NCI-H226 (cell line): ENCODE measurements around the gene UNC119.

Experiments used
- DNase-seq: peaks from one replicate; pipeline ENCODE4 v3.0.0-alpha.2; 2015

Gene UNC119

DNA sequence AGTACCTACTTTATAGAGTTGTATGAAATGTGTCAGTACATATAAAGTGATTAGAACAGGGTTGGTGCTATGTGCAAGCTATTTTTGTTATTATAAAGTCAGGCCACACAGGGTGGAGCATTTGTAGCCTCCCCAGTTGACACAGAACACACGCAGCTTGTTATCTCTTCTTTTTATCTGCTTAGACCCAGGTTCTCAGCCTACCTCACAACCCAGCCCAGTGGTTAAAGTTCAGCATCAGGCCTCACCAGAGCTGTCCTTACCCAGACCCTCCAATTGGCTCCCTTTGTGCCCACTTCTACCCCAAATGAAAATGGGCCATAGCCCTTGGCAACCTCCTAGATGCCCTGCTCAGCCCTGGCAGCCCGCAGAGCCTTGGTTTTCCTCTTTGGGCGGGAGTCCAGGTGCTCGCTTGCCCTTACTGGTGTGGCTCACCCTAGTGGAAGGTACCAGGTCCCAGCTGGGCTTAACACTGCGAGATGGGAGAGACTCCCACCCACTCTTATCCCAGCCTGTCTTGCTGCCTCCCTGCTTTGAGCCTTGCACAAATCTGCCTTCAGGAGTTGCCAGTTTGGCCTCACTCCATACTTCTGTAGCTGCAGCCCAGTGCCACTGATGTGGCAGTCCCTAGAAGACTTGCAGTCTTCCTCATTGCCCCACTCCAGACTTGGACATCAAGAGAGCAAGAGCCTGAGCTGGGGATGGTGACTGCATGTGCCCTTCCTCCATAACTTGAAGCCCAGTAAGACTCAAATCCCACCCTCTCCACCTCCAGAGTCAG, 20.0 kb upstream of the UNC119 start:
- no peak for DNase-seq

DNA sequence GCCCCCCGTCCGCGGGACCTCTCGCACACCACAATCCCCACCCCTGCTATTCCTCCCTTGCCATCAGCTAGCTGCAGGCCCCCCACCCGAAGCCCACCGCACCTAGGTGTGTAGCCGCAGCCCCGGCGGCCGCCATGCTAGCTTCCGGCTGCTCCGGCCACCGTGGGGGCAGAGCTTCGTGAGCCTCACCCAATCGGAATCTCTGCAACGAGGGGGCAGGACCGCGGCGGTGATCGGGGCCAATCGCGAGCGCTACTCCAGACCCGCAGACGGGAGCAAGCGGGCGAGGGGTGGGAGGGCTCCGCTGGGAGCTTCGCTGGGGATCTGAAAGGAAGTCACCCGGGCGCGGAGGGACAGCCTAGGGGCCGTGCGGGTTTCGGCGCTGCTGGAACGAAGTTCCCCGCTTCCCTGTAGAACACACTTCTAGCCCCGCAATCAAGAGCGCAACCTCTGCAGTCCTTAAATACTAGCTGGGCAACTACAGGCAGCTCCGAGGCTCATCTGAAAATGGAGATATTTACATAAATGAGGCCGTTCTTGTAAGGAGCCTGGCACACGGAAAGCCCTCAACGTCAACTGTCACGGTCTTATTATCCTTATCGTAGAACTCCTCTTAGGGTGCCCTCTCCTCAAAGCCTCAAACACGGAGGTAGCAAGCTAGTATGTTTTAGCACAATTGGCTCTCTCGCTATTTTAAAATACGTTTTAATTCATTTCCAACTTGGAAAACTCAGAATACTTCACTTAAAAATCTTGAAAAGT, 19.1 kb upstream of the UNC119 start, which contains the start of gene PIGS:
TSS of gene PIGS (minus strand) at position 164 of the 762 bp plus-strand sequence. CDS start at position 136, 28 bp downstream.
- DNase-seq = peak; percentile 91

DNA sequence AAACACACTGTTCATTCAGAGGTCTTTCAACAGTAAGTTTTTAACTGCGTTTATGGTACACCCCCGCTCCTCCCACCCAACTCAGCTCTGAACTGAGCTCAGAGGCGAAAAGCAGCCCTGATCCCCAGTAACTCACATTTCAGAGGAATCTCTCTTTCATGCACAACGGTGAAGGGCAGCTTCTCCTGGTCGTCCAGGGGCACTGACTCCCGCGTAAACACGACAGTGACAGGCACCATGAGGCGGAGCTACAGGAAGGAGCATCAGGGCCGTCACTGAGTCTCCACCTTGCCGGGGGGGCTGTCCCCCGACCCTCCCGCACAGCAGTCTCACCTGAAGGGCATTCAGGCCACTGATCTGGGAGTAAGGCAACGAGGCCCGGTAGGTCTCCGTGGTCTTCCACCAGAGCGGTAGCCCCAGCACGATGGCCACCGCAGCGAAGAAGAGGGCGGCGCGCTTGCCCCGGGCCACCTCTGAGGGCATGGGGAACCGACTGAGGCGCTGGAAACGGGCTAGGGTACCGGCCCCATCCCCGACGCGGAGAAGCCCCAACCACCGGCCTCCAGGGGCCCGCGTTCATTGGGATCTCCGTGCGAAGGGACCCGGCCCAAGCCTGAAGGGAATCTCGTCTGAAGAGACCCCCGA, 18.4 kb upstream of the UNC119 start:
- no peak for DNase-seq

DNA sequence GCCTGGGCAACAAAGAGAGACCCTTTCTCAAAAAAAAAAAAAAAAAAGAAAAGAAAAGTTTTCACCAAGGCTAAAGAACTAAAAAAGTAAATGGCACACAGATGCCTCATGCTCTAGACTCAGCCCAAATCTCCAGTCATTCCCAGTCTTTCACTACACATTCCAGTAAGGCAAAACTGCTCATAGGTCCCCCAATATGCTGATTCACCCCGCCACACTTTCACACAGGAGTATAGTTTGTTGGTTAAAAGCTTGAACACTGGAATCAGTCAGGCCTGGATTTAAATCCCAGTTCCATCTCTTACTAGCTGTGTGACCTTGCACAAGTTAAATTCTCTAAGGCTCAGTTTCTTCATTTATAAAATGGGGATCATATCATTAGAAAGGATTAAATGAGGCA, 17.0 kb upstream of the UNC119 start:
- no peak for DNase-seq

DNA sequence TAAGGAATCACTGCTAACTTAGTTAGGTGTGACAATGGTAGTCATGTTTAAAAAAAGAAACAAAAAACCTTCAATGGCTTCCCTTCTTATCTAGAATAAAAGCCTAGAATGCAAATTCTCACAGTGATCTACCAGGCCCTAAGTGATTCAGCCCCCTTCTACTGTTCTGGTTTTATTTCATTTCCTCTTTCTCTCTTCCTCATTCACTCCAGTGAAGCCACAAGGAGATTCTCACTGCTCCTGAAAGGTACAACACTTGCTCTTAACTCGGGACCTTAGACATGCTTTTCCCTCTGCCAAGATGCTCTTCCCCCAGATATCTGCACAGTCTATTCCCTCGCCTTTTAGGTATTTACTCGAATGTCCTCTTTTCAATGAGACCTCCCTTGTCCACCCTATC, 15.2 kb upstream of the UNC119 start:
- DNase-seq = no peak

DNA sequence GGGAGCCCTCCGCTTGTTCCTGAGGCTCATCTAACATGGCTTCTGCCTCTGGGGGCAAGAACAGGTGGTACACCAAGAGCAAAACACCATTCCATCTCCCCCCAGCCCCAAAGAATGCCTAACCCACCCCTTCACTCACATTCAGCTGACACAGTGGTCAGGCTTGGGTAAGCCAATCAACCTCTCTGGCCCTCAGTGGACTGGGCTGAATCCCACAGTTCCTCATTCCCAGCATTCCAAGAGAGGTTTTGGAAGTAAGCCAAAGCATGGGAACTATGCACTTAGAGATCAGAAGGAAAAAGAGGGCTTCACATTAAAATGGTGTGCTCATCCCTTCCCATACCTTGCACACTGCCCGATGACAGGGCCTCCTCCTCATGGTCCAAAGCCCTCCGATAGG, 11.1 kb upstream of the UNC119 start:
- DNase-seq = peak; percentile 78

DNA sequence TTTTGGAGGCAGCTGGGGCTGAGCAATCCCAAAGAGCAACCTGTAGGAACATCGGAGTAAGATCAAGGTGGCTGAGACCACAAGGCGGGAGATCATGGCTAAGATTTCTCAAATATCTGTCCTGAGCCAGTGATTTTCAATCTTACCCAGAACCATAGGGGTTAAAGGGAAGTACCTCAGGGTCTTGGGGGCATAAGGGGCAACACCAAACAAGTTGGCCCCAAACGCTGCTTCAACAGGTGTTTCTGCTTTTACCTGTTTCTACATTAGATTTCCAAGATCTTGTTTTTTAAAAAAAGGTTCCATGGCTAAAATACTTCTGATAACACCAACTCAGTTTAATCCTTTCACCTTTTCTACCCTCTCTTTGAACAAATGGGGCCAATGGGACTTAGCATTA, 2.6 kb upstream of the UNC119 start:
- no peak for DNase-seq

DNA sequence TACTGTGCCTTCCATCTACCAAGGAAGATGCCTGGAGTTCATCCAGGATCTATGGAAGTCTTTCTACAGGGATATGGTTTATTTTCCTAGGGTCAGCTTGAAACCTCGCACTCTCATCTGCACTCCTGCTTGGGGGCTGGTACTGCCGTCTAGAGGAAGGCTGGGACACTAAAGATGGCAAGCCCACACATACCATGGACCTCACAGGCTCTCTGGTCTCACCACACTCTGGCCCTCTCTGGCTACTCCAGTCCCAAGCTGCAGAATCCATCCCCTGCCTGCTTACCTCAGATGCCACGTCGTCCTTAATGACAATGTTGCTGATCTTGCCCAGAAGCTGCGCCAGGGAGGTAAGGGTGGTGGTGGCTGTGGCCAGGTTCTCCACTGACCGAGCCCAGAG, 2.1 kb upstream of the UNC119 start:
- no peak for DNase-seq

DNA sequence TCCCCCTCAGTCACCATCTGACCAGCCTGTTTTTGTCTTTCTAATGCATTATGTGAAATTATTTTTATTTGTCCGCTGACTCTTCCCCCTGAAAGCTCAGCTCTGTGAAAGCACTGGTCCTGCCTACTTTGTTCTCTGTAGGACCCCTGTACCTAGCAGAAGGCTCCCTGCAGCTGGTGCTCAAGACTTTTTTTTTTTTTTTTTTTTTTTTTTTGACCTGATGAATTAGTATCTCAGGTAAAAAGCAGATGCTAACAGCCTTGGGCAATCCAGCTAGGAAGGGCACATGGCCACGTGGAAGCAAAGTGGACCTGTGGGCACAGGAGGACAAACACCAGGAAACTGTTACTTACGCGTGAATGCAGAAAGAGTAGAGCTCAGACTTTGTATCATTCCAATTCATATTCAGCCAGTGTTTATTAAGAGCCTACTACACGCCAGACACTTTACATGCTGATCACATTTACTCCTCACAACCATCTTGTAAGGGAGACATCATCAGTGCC, 629 bp upstream of the UNC119 start:
- DNase-seq = no peak

DNA sequence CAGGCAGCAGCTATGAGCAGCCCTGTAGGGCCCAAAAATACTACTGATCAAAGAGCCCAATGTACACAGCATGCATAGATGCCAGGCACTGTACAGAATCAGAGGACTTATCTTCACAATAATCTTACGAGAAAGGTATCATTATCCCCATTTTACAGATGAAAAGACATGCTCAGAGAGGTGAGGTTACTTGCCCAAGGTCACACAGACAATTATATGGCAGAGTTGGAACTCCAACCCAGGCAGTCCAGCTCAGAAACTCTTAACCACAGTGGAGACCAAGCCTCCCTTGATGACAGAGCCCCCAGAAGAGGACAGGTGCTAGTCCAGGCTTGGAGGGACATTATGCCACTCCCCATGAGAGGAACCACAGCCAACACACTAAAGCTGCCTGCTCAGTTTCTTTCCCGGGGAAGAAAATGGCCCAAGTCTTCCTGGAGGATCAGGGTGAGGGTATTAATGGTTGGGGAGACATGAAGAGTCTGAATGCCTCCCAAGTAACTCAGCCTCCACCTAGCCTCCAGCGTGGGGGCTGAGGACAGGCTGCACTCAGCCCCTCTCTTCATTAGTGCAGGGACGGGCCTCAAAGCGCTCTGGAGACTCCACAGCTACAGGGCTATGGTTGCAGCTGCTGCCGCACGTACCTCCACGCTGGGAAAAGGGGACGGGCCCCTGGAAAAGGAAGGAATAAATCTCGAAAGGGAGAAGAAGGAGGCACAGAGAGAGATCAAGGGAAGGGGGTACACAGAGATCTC, 826 bp downstream of the UNC119 start:
- DNase-seq = no peak

DNA sequence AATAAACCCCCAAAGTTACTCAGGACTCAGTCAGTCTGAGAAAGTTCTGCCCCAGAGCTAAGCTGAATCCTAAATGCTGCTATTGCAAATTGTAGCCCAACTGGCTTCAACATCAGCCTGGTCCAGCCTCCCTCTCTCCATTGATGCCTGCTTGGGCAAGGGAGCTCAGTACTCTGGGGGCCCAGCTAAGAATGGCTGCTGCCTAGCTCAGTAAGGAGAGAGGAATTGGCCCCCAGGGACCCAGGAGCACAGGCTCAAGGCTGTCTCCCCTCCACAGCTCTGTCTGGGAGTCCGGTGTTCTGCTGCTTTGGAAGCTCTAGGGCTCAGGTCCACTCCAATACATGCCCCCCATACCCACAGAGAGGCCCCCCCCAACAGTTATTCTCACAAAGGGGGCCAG, 1.6 kb downstream of the UNC119 start:
- DNase-seq = no peak

DNA sequence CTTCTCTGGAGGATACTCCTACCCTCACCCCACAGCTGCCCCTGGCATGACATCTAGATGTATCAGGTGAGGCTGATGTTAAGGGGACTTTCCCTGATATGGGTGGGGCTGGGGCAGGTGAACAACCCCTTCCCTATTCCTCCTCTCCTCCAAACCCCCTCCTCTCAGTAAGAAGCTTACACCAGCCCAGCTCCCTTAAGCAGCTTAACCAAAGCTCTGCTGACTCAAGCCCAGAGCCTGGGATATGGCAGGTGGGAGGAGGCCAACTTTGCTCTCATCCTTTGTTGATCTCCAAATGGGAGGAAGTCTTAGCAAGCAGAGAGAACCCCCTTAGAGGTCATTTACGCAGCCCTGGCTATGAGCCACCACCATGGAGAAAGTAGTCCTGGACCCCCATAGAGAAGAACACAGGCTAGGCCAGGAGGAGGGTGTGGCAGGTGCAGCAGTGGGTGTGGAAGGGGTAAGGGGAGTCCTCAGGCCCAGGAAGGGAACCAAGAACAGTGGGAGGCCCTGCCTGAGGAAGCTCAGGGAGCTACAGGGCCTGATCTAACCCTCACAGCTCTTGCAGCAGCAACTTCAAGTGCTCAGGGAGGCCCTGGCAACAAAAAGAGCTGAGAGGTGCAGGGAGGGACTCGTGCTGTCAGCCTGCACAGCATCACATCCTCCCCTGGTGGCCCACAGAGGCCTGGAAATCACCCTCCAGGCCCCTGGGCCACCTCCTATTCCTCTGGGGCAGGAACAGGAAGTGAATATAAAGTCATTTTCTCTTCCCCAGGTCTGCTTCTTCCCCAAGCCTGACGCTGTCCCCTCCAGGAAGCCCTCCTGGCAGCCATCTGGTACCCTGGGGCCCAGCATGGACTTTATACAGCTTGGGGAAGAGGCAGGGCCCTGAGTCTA, 2.9 kb downstream of the UNC119 start:
- DNase-seq = no peak

DNA sequence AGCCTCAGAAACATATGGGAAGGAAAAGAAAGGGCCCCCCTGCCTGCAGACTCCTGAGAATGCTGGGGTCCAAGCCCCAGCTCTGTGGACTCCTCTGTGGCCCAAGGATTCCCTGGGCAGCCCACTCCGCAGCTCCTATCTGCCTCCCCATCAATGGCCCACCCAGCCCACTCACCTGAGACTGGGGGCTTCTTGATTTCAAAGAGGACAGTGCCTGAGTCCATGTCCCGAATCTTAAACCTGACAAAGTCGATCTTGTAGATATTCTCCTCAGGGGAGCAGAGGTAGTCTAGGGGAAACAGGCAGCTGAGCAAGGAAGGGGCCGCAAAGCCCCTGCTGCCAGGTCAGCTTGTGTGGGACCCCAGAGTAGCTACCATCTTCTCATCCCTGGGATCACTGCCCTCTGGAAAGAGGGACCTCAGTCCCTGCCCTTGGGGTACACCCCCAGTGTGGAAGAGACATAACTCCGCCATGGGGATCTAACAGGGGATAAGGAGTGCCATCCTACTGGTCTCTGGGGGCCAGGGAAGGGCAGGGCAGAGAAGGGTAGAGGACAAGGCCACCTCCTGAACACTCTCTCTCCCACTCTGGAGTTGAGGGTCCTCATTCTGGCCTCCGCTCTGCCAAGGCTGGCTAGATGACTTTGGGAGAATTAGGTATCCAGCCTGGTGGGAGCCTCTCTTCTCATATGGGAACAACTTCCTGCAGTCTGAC, 3.9 kb downstream of the UNC119 start:
- no peak for DNase-seq

DNA sequence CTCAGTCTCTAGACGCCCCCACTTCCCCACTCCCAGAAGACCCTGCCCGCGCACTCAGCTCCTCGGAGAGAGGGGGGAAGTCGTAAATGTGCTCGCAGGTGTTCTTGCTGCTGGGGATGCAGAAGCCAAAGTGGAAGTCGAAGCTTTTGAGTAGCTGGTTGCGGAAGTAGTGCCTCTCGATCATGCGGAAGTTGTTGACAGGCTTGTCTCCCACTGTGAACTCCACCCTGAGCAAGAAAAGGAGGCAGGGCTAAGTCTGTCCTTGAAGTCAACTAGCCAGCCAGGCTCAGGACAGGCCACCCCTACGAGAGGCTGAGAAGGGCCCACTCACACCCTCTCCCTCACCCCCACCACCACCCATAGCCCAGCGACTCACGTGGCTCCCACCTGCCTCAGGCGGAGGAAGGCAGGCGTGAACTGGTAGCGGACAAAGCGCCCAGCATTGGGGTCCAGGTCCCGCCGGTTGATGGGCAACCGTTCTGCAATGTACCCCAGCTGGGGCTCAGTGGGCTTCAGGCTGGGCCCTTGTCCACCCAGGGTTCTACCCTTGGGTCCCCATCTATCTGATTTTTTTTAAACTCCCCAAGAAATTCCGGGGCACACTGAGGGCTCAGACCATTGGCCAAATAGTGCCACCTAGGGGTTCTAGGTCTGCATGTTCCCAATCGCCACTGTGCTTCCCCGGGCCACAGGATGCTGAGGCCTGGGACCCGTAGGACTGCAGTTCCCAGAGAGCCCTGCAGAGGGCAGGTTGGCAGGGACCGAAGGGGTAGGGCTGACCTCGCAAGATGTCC, 4.6 kb downstream of the UNC119 start:
- DNase-seq = peak; percentile 53

DNA sequence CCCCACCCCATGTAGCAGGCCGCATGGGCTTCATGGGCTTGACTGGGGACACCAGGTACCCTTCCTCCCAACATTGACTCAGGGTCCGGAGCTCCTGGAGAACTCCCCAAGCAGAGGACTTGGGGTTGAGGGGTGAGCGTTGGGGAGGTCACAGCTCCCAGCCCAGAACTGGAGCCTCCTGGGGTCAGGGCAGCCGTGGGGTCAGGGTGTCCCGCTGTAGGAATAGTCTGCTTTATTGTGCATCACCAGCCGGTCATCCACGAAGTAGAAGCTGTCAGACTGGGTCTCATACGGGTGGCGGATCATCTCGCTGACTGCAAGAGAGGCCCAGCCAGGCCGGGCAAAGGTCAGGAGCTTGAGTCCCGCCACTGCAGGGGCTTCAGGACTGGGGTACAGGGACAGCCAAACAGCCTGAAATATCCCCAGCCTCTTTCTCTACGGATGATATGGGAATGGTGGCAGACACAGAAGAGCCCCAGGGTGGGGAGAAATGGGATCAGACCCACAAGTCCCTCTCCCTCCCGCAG, 5.3 kb downstream of the UNC119 start:
- DNase-seq = no peak

DNA sequence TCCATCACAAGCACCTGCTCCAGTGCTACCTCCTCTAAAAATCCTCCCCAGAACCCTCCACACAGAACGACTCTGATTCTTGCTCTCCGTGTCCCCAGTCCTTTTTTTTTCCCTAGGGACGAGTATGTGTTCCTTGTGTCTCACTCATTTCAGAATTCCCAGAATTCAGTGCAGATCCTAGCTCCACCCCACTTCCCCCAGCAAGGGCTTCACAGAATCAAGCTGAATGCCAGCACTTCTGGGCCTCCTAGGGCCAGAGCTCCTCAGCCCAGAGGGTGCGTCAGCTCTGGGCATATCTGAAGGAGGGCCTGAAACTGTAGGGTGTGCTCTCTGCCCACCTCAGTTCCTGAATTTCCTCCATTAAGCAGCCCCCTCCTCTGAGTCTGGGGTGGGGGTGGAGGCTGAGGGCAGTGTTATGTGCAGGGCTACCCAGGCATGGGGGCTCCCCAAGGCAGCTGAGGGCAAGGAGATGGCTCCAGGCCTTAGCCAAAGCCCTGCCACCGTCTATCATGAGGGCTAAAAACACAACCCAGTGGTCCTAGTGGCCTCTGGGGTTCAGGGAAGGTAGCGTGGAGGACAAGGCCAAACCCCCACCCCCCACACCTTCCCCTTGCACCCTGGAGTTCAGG, 6.5 kb downstream of the UNC119 start:
- DNase-seq = no peak

DNA sequence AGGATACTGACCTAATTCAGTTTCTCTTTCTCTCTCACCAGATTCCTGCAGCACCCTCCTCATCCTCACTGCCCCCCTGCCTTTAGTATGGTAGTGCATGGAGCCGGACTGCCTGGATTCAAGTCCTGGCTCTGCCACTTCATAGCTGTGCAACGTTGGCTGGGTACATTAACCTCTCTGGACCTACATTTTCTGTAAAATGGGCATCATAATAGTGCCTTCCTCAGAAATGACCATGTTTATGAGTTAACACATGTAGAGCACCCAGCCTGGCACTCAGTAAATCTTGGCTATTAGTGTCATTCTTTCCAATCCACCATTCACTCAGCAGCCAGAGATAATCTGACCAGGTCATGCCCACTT, 7.3 kb downstream of the UNC119 start:
- DNase-seq = no peak

DNA sequence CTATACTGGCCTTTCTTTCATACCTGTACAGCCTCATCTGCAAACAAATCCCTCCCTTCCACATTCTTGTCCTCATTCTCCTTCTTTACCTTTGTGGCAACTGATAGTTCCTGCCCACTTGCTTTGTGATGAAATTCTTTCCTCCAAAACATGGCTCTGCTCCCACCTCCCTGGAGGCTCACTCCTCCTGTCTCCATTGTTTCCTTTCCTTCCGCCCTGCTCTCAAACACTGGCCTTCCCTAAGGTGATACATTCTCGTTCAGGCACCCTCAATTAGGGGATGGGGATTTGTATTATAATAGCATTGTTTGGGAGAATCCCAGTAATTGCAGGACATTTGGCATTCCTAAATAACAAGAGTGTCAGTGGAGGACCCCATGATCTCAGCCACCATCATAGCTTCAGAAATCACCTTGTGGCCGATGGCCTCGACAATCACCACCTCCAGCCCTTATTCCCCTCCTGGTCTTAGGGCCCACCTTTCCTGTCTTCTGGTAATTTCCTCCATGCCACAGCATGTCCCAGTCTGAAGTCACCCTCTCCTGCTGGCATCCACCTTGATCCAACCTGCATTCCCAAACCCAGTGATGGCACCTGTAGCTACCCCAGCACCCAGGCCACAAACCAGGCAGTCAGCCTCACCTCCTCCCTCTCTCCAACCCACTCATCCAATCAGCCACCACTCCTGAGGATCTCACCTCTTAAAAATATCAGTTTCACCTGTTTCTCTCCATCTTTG, 7.9 kb downstream of the UNC119 start:
- DNase-seq = no peak

DNA sequence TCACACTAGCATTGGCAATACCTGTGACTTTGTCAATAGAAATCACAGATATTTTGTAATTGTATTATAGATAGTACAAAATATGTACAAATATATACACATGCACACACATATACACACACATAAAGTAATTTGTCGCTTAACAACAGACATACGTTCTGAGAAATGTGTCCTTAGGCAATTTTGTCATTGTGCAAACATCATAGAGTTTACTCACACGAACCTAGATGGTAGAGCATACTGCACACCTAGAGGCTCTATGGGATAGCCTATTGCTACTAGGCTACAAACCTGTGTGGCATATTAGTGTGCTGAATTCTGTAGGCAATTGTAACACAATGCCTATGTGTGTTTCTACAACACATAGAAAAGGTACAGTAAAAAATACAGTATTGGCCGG, 11.0 kb downstream of the UNC119 start:
- DNase-seq = no peak
